Dermis microvascular lymphatic vessel endothelial cell (primary cell): ENCODE results near the gene B4GALNT4. TPM values are rescaled to one million over a fixed set of nuclear protein-coding genes. Genes with fewer than 3 reads are reported as not detected.
"Not testable (repeated sequence)": the region's sequence is repeated elsewhere in the genome, so short reads cannot be mapped to it uniquely, and the experiment has no call there.

Experiments used
- DNase-seq, 2 donors: peaks; one replicate each; pipeline versions ENCODE4 v3.0.0 to v3.0.0-alpha.2; 2010; ENCODE audit warnings: low read depth in 2 of 2
- total RNA-seq: library from RNA; depleted of rRNA; stranded (reverse); fragments of >200 nt; gene quantifications from 2 replicates; pipeline ENCODE4 v1.2.1, GENCODE V29; 2014

B4GALNT4 gene
- total RNA-seq, 1 donor from 2014 or later, result 0.51 TPM

- no peak for DNase-seq
These were observed 6.0 kb downstream of the B4GALNT4 start for GRCh38 chr11:375065-376025.

DNA sequence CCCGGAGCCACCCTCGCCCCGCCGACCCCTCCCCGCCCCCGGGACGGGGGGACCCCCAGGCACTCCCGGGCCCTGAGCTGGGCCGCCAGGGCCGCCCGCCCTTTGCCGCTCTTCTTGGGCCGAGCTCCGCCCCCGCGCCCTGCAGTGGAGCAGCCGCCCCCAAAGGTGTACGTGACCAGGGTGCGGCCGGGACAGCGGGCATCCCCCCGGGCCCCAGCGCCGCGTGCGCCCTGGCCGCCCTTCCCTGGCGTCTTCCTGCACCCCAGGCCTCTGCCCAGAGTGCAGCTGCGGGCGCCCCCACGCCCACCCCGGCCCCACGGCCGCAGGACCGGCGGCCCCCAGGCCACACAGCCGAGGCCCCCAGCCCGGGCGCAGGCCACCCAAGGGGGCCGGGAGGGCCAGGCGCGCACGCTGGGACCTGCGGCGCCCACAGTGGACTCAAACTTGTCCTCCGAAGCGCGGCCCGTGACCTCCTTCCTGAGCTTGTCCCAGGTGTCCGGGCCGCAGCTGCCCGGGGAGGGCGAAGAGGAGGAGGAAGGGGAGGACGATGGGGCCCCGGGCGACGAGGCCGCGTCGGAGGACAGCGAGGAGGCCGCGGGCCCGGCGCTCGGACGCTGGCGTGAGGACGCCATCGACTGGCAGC is 7.4 kb downstream of the B4GALNT4 start:
- no peak for DNase-seq

DNA sequence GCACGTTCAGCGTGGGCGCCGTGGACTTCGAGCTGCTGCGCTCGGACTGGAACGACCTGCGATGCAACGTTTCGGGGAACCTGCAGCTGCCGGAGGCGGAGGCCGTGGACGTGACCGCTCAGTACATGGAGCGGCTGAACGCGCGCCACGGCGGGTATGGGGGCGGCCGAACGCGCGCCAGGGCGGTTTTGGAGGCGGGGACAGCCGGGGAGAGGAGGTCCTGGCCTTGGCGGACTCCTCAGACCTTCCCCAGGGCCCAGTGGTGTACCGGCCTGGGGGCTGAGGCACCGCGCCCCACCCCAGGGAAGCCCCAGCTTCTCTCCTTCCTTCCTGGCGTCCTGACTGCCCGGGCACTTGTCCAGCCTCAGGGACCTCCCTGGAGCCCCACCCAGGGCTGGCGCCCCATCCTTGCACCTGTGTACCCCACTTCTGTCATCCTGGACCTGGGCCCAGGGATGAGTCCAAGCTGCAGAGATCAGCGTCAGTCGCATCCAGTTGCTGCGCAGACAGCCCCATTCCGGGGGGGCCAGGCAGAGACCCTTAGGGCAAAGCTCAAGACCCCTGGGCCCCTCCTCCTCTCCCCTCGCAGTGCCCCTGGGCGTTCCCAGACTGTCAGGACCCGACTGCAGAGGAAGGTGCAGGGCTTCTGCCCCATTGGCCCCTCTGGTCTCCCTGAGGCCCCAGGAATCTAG is 8.0 kb downstream of the B4GALNT4 start:
- DNase-seq, result no peak

- DNase-seq, result no peak
These were observed 8.7 kb downstream of the B4GALNT4 start for GRCh38 chr11:377883-378500.

DNA sequence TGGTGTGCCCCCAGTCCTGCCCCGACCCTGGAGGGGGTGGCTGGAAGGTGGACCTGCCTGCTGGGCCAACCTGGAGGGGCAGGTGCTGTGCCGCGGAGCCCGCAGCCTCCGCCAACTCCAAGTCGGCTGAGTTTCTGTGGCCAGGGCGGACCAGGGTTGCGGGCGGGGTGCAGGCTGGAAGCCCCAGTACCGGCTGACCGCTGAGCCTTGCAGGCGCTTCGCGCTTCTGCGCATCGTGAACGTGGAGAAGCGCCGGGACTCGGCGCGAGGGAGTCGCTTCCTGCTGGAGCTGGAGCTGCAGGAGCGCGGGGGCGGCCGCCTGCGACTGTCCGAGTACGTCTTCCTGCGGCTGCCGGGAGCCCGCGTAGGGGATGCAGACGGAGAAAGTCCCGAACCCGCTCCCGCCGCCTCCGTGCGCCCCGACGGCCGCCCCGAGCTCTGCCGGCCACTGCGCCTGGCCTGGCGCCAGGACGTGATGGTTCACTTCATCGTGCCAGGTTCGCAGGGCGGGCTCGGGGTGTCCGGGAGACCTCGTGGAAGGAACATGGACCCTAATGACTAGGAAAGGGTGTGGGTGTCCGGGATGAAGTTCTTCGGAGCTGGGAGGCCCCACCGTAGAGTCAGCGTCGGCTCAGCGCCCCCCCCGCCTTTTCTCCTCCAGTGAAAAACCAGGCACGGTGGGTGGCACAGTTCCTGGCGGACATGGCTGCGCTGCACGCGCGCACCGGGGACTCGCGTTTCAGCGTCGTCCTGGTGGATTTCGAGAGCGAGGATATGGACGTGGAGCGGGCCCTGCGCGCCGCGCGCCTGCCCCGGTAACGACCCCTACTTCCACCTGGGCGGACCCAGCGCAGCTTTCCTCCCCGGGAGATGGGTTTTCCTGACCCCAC is 10.2 kb downstream of the B4GALNT4 start:
- no peak for DNase-seq

GRCh38 chr11:380095-380480 is 10.8 kb downstream of the B4GALNT4 start:
- no peak for DNase-seq

DNA sequence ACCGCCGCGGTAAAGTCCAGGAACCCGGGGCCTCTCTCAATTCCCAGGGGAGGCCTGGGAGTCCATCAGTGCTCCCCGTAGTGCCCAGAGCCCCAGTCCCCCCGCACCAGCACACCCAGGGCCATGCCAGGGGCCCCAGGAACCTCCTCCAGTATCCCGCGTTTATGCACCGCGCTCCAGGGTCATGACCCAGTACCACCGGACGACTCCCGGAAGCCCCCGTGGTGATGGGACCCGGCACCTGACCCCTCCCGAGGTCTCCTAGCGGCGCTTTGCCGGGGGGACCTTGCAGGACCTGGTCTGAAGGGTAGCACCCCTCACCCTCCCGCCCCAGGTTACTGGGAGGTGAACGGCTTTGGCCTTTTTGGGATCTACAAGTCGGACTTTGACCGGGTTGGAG is 11.2 kb downstream of the B4GALNT4 start:
- no peak for DNase-seq

DNA sequence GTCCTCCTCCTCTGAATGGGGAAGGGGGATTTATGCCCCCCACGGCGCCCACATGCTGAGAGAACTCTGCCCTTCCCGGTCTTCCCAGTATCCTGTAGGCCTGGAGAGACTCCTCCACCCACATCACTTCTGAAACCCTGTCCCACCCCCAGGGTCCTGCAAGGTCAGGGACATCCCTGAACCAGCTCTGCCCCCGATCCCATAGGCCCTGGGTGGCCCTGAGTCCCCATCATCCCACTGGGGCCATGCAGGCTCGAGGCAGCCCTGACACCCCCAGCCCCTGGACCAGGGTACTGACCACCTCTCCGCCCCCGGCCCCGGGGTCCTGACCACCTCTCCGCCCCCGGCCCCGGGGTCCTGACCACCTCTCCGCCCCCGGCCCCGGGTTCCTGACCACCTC is 11.7 kb downstream of the B4GALNT4 start:
- no peak for DNase-seq

DNA sequence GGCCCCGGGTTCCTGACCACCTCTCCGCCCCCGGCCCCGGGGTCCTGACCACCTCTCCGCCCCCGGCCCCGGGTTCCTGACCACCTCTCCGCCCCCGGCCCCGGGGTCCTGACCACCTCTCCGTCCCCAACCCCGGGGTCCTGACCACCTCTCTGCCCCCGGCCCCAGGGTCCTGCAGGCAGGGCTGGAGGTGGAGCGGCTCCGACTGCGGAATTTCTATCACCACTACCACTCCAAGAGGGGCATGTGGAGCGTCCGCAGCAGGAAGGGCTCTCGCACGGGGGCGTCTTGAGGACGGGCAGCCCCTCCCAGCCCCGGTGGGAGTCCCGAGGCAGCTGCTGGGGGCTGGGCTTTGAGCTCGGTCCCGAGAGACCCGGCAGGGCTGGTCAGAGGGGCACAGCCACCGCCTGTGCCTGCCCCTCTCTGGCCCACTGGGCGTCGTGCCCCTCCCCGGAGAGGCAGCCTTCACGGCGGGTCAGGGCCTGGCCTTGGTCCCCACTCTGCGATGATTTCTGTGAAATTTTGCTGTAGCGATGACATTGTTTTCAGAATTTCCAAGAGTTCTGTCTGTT is 12.3 kb downstream of the B4GALNT4 start:
- no peak for DNase-seq

DNA sequence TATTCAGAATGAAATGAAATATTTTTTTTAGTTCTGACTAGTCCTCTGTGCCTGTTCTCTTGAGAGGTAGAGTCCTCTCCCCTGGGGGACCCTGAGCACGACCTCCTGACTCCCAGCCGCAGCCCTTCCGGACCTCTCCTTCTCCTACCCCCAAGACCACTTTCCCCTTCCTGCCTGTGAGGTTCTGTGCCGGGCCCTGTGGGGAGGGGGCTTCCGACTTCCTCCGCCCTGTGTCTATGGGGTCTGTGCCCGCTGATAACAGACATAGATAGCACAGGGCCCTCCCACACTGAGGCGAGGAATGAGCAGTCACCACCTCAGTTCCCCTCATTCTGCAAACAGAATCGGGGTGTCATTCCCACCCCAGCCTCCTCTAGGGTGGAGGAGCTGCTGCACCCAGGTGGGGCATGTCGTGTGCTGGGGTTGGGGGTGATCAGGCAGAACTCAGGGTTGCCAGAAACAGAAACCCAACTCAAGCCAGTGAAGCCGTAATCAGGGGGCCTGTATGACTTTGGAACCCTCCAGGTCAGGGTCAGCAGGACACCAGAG is 12.9 kb downstream of the B4GALNT4 start:
- no peak for DNase-seq

DNA sequence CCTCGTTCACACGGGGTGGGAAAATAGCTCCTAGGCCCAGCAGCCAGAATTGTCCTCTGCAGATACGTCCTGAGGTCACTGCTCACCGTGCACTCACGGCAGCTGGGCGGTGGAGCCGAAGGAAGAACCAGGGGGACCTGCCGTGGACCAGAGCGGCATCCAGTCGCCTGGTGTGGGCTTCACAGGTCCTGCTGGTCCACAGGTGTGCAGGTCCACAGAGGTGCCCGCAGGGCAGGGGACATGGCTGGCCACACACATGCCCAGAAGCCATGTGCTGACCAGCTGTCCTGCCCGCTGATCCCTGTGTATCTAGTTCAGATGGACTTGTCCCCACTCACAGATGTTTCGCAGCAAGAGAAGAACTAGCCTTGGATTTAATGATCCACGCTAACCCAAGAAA is 14.1 kb downstream of the B4GALNT4 start:
- no peak for DNase-seq

- no peak for DNase-seq
These were observed 15.2 kb downstream of the B4GALNT4 start for GRCh38 chr11:384511-384910.

- DNase-seq, result no peak
These were observed 16.5 kb downstream of the B4GALNT4 start for GRCh38 chr11:385594-386351.

GRCh38 chr11:386483-386882 is 17.2 kb downstream of the B4GALNT4 start:
- no peak for DNase-seq

GRCh38 chr11:387193-387793 is 18.0 kb downstream of the B4GALNT4 start:
- DNase-seq, result no peak

GRCh38 chr11:389369-389768 is 20.1 kb downstream of the B4GALNT4 start:
- DNase-seq, result not testable (repeated sequence)

GRCh38 chr11:390175-390574 is 20.9 kb downstream of the B4GALNT4 start:
- no peak for DNase-seq

DNA sequence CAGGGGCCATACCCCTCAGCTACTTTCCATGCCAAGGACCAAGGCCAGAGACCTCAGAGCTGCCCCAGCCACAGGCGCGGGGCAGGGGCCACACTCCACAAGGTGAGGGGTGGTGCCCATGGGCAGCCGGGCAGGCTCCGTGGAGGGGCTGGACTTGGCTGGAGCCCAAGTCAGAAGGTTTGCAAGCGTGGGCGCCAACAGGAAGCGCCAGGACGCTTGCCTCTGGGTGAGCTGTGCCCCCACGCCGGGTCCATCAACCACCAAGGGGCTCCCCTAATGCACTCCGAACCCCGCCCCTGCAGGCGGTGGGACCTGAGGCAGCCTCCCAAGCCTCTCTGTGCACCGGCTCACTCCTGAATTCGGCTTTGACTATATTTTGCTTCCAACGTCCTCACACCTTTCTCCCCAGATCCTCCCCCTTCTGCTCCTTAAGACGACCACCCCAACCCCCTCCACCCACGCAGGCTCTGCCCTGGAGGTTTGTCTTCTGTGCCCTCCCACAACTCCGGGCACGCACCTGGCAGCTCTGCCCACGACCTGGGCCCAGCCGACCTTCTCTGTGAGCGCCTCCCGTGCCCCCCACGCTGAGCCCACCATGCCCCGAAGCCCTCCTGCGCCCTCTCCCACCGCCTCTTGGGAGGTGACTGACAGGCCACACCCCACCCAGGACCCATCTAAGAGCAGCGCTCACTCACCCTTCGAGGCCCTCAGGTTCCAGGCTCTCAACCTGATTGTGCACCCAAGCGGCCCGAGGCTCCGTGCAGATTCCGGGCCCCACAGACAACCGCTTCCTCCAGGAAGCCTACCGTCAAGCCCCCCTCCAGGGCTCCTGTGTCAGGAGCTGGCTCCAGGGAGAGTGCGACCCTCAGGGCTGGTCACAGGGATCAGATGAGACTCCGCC is 22.1 kb downstream of the B4GALNT4 start:
- no peak for DNase-seq
